Ishikawa (cell line): ENCODE results near the gene PLIN4.

Experiments used
- CEBPB ChIP-seq: IDR thresholded peaks from 2 replicates; pipeline ENCODE4 v1.6.1; 2012
- CREB1 ChIP-seq: IDR thresholded peaks from 2 replicates; pipeline ENCODE4 v1.6.1; 2012; ENCODE audit warnings: low read depth
- EGR1 ChIP-seq: IDR thresholded peaks from 2 replicates; pipeline ENCODE4 v1.6.1; 2012
- EP300 ChIP-seq: IDR thresholded peaks from 2 replicates; pipeline ENCODE4 v1.6.1; 2012; ENCODE audit warnings: borderline replicate concordance
- FOXM1 ChIP-seq: IDR thresholded peaks from 2 replicates; pipeline ENCODE4 v1.6.1; 2012; ENCODE audit warnings: low read depth, borderline replicate concordance
- NFIC ChIP-seq: IDR thresholded peaks from 2 replicates; pipeline ENCODE4 v1.6.1; 2012
- RAD21 ChIP-seq: IDR thresholded peaks from 2 replicates; pipeline ENCODE4 v1.6.1; 2012; ENCODE audit warnings: low read depth
- TAF1 ChIP-seq: IDR thresholded peaks from 2 replicates; pipeline ENCODE4 v1.6.1; 2012; ENCODE audit warnings: low read depth, mild to moderate bottlenecking
- TCF12 ChIP-seq: IDR thresholded peaks from 2 replicates; pipeline ENCODE4 v1.6.1; 2012; ENCODE audit warnings: low read depth
- TEAD4 ChIP-seq: IDR thresholded peaks from 2 replicates; pipeline ENCODE4 v1.6.1; 2012
- YY1 ChIP-seq: IDR thresholded peaks from 2 replicates; pipeline ENCODE4 v1.6.1; 2012; ENCODE audit warnings: low read depth
- ZBTB7A ChIP-seq: IDR thresholded peaks from 2 replicates; pipeline ENCODE4 v1.6.1; 2012; ENCODE audit warnings: low read depth
- TF ChIP-seq, protein P1 (sequence below): IDR thresholded peaks from 2 replicates; pipeline ENCODE4 v1.6.1; 2012
- TF ChIP-seq, protein P2 (sequence below): IDR thresholded peaks from 2 replicates; pipeline ENCODE4 v1.6.1; 2012; ENCODE audit warnings: low read depth, mild to moderate bottlenecking

DNA sequence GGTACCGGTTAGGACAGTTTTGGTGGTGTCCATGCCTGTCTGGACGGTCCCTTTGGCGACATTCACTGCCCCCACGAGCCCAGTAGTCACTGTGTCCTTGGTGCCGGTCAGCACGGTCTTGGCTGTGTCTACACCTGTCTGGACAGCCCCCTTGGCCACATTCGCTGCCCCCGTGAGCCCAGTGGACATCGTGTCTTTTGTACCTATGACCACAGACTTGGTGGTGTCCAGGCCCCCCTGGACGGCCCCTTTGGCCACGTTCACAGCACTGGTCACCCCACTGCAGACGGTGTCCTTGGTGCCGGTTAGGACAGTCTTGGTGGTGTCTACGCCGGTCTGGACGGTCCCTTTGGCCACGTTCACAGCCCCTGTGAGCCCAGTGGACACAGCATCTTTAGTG lies 6.2 kb downstream of the PLIN4 start:
- TF ChIP-seq, protein P1, sequence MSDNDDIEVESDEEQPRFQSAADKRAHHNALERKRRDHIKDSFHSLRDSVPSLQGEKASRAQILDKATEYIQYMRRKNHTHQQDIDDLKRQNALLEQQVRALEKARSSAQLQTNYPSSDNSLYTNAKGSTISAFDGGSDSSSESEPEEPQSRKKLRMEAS: no peak
- TF ChIP-seq, protein P2, sequence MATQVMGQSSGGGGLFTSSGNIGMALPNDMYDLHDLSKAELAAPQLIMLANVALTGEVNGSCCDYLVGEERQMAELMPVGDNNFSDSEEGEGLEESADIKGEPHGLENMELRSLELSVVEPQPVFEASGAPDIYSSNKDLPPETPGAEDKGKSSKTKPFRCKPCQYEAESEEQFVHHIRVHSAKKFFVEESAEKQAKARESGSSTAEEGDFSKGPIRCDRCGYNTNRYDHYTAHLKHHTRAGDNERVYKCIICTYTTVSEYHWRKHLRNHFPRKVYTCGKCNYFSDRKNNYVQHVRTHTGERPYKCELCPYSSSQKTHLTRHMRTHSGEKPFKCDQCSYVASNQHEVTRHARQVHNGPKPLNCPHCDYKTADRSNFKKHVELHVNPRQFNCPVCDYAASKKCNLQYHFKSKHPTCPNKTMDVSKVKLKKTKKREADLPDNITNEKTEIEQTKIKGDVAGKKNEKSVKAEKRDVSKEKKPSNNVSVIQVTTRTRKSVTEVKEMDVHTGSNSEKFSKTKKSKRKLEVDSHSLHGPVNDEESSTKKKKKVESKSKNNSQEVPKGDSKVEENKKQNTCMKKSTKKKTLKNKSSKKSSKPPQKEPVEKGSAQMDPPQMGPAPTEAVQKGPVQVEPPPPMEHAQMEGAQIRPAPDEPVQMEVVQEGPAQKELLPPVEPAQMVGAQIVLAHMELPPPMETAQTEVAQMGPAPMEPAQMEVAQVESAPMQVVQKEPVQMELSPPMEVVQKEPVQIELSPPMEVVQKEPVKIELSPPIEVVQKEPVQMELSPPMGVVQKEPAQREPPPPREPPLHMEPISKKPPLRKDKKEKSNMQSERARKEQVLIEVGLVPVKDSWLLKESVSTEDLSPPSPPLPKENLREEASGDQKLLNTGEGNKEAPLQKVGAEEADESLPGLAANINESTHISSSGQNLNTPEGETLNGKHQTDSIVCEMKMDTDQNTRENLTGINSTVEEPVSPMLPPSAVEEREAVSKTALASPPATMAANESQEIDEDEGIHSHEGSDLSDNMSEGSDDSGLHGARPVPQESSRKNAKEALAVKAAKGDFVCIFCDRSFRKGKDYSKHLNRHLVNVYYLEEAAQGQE: no peak
- TF ChIP-seq TAF1: no peak
- TF ChIP-seq EP300: no peak
- no peak for TF ChIP-seq CEBPB
- TF ChIP-seq FOXM1: no peak
- TF ChIP-seq RAD21: no peak
- no peak for TF ChIP-seq EGR1
- no peak for TF ChIP-seq CREB1
- TF ChIP-seq TEAD4: no peak
- TF ChIP-seq TCF12: no peak
- no peak for TF ChIP-seq ZBTB7A
- no peak for TF ChIP-seq YY1
- no peak for TF ChIP-seq NFIC
